ENCODE data around the gene SRSF2.

GRCh38 chr17:76733618-76733957 is 3.5 kb downstream of the SRSF2 start:
- TF ChIP-seq CTCF (IDR thresholded peaks at IDR 0.05), result no peak
- TF ChIP-seq POLR2A (IDR thresholded peaks at IDR 0.05), result no peak
